Suprapubic skin (tissue), 4 donors: Measurements from ENCODE around the gene SLC4A11. TPM values are rescaled to one million over a fixed set of nuclear protein-coding genes. Genes with fewer than 3 reads are reported as not detected.
A peak's percentile ranks its signal among the peaks of the same experiment; 100 is the strongest.

Experiments used
- DNase-seq, 2 donors: peaks; one replicate each; pipeline ENCODE4 v3.0.0-alpha.2; 2019; ENCODE audit warnings: low spot score in 2 of 2
- H3K27ac ChIP-seq: fragments of 200-600 bp; sonication (generic); one replicate; pipeline ENCODE4 v1.5.1; 2019
- H3K27me3 ChIP-seq: fragments of 200-600 bp; sonication (generic); one replicate; pipeline ENCODE4 v1.5.1; 2019
- H3K36me3 ChIP-seq: fragments of 200-600 bp; sonication (generic); one replicate; pipeline ENCODE4 v1.5.1; 2019
- H3K4me1 ChIP-seq: fragments of 200-600 bp; sonication (generic); one replicate; pipeline ENCODE4 v1.5.1; 2019
- H3K4me3 ChIP-seq: fragments of 200-600 bp; sonication (generic); one replicate; pipeline ENCODE4 v1.5.1; 2019; ENCODE audit warnings: mild to moderate bottlenecking
- H3K9me3 ChIP-seq: fragments of 200-600 bp; sonication (generic); one replicate; pipeline ENCODE4 v1.5.1; 2019
- EP300 ChIP-seq: sonication (generic); formaldehyde crosslinking; IDR thresholded peaks from one replicate; pipeline ENCODE4 v1.6.1; 2017; ENCODE audit warnings: antibody characterized with exemption
- POLR2A ChIP-seq, 2 donors: fragments of 450-650 bp; IDR thresholded peaks; one replicate each; pipeline ENCODE4 v1.6.1; 2017; ENCODE audit warnings: antibody characterized with exemption in 2 of 2, mild to moderate bottlenecking in 2 of 2, moderate library complexity in 2 of 2
- POLR2AphosphoS5 ChIP-seq, 3 donors: sonication (generic); formaldehyde crosslinking; IDR thresholded peaks; one replicate each; pipeline ENCODE4 v1.6.1; 2017; ENCODE audit warnings: antibody characterized with exemption in 3 of 3
- WGBS: methylation state at CpG from one replicate; pipeline ENCODE4 v1.1.5; 2018; 5-methylcytosine and 5-hydroxymethylcytosine counted together
- total RNA-seq, 4 donors: library from RNA; depleted of rRNA; stranded (reverse); fragments of >200 nt; gene quantifications; one replicate each; pipeline ENCODE4 v1.1.0, GENCODE V29; 2016
- TF ChIP-seq, protein P1 (sequence below), 2 donors: fragments of 200-600 bp in 1 of 2; fragments of 450-650 bp in 1 of 2; sonication (generic) in 1 of 2; IDR thresholded peaks; one replicate each; pipeline ENCODE4 v1.5.1; 2016 to 2019; ENCODE audit warnings: antibody characterized with exemption in 2 of 2, mild to moderate bottlenecking in 1 of 2, moderate library complexity in 1 of 2

Gene SLC4A11
- total RNA-seq, 4 donors from 2014 or later: 9.9 to 26.2 (median 15.3) TPM

DNA sequence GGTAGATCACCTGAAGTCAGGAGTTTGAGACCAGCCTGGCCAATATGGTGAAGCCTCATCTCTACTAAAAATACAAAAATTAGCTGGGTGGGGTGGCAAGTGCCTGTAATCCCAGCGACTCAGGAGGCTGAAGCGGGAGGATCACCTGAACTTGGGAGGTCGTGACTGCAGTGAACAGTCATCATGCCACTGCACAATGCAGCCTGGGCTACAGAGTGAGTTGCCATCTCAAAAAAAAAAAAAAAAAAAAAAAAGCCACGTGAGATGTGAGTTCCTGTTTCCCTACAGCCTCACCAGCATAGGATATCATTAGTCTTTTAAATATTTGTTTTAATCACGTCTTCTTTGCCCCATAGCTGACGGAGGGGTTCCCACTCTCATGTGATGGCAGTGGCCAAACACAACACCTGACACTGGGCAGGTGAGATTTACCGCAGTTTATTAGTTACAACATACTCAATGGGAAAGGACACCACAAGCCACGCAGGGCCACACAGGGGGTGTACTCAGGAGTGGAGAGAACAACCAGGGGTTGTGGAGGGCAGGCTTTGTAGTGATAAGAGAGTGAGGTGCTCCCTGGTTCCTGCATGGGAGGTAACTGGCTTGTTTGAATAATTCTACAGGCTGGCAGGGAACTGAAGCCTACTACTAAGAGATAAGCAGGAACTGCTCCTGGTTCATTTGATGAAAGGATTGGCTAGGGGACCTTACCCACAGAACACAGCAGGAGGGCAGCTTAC is 61.1 kb downstream of the SLC4A11 start:
- Histone ChIP-seq H3K27ac (no peak overlapping the region), H3K4me1 (peaks cover 14% of the 10 kb centered on the region)

More for the DNA sequence above, 61.1 kb downstream of the SLC4A11 start:
- Histone ChIP-seq H3K36me3 (no peaks in the 10 kb centered on the region), H3K4me3 (no peak overlapping the region), H3K9me3 (no peaks in the 10 kb centered on the region), H3K27me3 (peaks cover 10% of the 10 kb centered on the region)
- TF ChIP-seq POLR2AphosphoS5 (IDR thresholded peaks at IDR 0.05): no peak
- TF ChIP-seq EP300: no peak
- TF ChIP-seq, protein P1, sequence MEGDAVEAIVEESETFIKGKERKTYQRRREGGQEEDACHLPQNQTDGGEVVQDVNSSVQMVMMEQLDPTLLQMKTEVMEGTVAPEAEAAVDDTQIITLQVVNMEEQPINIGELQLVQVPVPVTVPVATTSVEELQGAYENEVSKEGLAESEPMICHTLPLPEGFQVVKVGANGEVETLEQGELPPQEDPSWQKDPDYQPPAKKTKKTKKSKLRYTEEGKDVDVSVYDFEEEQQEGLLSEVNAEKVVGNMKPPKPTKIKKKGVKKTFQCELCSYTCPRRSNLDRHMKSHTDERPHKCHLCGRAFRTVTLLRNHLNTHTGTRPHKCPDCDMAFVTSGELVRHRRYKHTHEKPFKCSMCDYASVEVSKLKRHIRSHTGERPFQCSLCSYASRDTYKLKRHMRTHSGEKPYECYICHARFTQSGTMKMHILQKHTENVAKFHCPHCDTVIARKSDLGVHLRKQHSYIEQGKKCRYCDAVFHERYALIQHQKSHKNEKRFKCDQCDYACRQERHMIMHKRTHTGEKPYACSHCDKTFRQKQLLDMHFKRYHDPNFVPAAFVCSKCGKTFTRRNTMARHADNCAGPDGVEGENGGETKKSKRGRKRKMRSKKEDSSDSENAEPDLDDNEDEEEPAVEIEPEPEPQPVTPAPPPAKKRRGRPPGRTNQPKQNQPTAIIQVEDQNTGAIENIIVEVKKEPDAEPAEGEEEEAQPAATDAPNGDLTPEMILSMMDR (IDR thresholded peaks at IDR 0.05): no peak
- TF ChIP-seq POLR2A (IDR thresholded peaks at IDR 0.05): no peak
- 79% methylated on average over 8 of the region's 8 CpGs for WGBS
- DNase-seq: peak in 1 of 2 donors; percentile 32

Other genes starting within 250 kb of the SLC4A11 start
- gene GNRH2, start 195.6 kb downstream of the SLC4A11 start, total RNA-seq: under 1 TPM in 2 of 4 donors, not detected in 2; 0.83 TPM
- 10 to 100 TPM; 38.5 to 59.4 (median 53.7) TPM for gene MRPS26, start 193.1 kb downstream of the SLC4A11 start, total RNA-seq
- gene OXT, start 167.6 kb downstream of the SLC4A11 start, total RNA-seq: 1 to 10 TPM in 1 of 4 donors, not detected in 3; 2.0 TPM
- not detected for gene AVP, start 154.5 kb downstream of the SLC4A11 start, total RNA-seq
- gene FASTKD5, start 79.3 kb downstream of the SLC4A11 start, total RNA-seq: 10 to 100 TPM; 18.1 to 25.0 (median 20.6) TPM
- 10 to 100 TPM; 10.5 to 11.6 (median 10.7) TPM for gene UBOX5, start 79.3 kb downstream of the SLC4A11 start, total RNA-seq
- gene LZTS3, start 65.6 kb downstream of the SLC4A11 start, total RNA-seq: 1 to 10 TPM; 4.8 to 9.3 (median 6.7) TPM
- 100 to 1,000 TPM in 1 of 4 donors, 10 to 100 TPM in 3; 50.0 to 169 (median 55.6) TPM for gene DDRGK1, start 34.5 kb downstream of the SLC4A11 start, total RNA-seq
- gene ITPA, start 29.7 kb downstream of the SLC4A11 start, total RNA-seq: 10 to 100 TPM; 40.5 to 72.4 (median 53.6) TPM
- gene DNAAF9, start 168.5 kb upstream of the SLC4A11 start, total RNA-seq: 10 to 100 TPM in 2 of 4 donors, 1 to 10 TPM in 2; 8.0 to 20.9 (median 11.3) TPM
- 10 to 100 TPM; 23.3 to 39.1 (median 28.3) TPM for gene ATRN, start 231.8 kb upstream of the SLC4A11 start, total RNA-seq